Measurements from ENCODE around the gene SH2D3A. TPM values are rescaled to one million over a fixed set of nuclear protein-coding genes. Genes with fewer than 3 reads are reported as not detected.
A peak's percentile ranks its signal among the peaks of the same experiment; 100 is the strongest.
"Not testable (repeated sequence)": the region's sequence is repeated elsewhere in the genome, so short reads cannot be mapped to it uniquely, and the experiment has no call there.

Gene SH2D3A
- total and polyA plus RNA-seq, 8 donors = 6.9 to 27.6 (median 8.3) TPM

DNA sequence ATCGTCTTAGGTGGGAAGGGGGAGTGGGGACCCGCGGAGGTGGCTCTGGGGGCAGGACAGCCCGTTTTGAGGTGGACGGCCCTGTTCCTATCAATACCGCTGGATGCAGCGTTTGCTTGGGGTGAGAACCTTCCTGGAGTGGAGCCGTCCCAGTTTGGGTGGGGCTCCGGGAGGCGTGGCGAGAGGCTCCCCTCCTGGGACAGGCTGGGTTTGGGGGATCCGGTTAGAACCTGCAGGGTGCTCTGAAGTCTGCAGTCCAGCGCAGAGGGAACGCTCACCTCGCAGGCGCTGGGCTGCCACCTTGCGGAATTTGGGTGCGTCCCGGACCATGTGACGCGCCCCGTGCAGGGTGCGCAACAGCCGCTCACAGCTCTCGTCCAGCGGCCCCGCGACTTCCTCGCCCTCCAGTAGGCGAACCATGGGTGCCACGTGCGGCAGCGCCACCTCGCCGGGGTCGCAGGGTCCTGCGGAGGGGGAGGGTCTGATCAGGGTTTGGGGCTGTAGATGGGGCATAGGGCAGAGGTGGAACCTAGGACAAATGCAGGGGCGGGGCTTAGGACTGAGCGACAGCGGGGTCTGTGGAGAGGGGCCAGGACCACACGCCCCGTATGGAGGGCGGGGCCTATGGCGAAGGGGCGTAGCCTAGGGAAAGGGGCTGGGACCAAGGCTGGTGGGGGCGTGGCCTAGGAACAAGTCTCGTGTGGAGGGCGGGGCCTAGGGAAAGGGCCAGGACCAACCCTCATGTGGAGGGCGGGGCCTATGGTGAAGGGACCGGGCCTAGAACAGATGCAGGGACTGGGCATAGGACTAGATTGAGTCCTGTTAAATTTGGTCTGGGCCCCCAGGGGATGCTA, 13.8 kb downstream of the SH2D3A start:
- TF ChIP-seq CTCF (IDR thresholded peaks at IDR 0.05) = peak in 1 of 2 donors; percentile 45
- intact Hi-C loops (cut with DNase I) = no loop called here
- peaks cover 0 to 14% of the 10 kb centered on the region in 2 donors for H3K4me1 ChIP-seq
- H3K36me3 ChIP-seq = peaks cover 0 to 69% of the 10 kb centered on the region in 2 donors
- H3K27me3 ChIP-seq = no peaks in the 10 kb centered on the region
- H3K4me3 ChIP-seq = peak overlapping the region; percentile 21 to 39
- peak; percentile 92 for ATAC-seq
- DNase-seq = peak in 3 of 4 donors; percentile 69 to 94 (median 85)
- H3K27ac ChIP-seq = peak overlapping the region in 1 of 2 donors; percentile 72
- no peaks in the 10 kb centered on the region for H3K9me3 ChIP-seq

GRCh38 chr19:6752256-6753177, 14.7 kb downstream of the SH2D3A start:
- H3K36me3 ChIP-seq = peaks cover 0 to 74% of the 10 kb centered on the region in 2 donors
- intact Hi-C loops (cut with DNase I) = no loop called here

GRCh38 chr19:6751189-6751588, 16.0 kb downstream of the SH2D3A start:
- intact Hi-C loops (cut with DNase I) = no loop called here
- Histone ChIP-seq H3K4me3 (no peak overlapping the region), H3K27me3 (no peaks in the 10 kb centered on the region), H3K9me3 (no peaks in the 10 kb centered on the region), H3K36me3 (peaks cover 0 to 87% of the 10 kb centered on the region in 2 donors), H3K4me1 (peaks cover 3 to 14% of the 10 kb centered on the region in 2 donors), H3K27ac (no peak overlapping the region)
- peak in 1 of 4 donors; percentile 28 for DNase-seq
- ATAC-seq = no peak
- TF ChIP-seq CTCF (IDR thresholded peaks at IDR 0.05) = no peak

More at GRCh38 chr19:6752256-6753177, 14.7 kb downstream of the SH2D3A start:
- TF ChIP-seq CTCF (IDR thresholded peaks at IDR 0.05) = no peak
- no peaks in the 10 kb centered on the region for H3K9me3 ChIP-seq
- DNase-seq (peak in 1 of 4 donors; percentile 68), ATAC-seq (no peak)
- H3K4me1 ChIP-seq = peaks cover 3 to 14% of the 10 kb centered on the region in 2 donors
- H3K27ac ChIP-seq = peak overlapping the region in 1 of 2 donors; percentile 72
- no peaks in the 10 kb centered on the region for H3K27me3 ChIP-seq
- peak overlapping the region in 1 of 2 donors; percentile 39 for H3K4me3 ChIP-seq

GRCh38 chr19:6750062-6750461, 17.2 kb downstream of the SH2D3A start:
- Histone ChIP-seq H3K4me1 (peaks cover 9 to 25% of the 10 kb centered on the region in 2 donors), H3K9me3 (no peaks in the 10 kb centered on the region), H3K36me3 (peaks cover 0 to 93% of the 10 kb centered on the region in 2 donors), H3K27me3 (no peaks in the 10 kb centered on the region), H3K4me3 (no peak overlapping the region), H3K27ac (no peak overlapping the region)
- TF ChIP-seq CTCF (IDR thresholded peaks at IDR 0.05) = no peak
- ATAC-seq (no peak), DNase-seq (peak in 1 of 4 donors; percentile 66)
- intact Hi-C loops (cut with DNase I) = no loop called here

- ATAC-seq; H3K27ac ChIP-seq; H3K27me3 ChIP-seq; intact Hi-C loops (cut with DNase I); H3K4me3 ChIP-seq; H3K9me3 ChIP-seq; DNase-seq: not testable (repeated sequence)
- Histone ChIP-seq H3K4me1 (peaks cover 24 to 34% of the 10 kb centered on the region in 2 donors), H3K36me3 (peaks cover 0 to 92% of the 10 kb centered on the region in 2 donors)
Measured at GRCh38 chr19:6748543-6748942, 18.7 kb downstream of the SH2D3A start.

Measured in left lung (tissue), 10 donors.